ENCODE measurements around the gene WDR70.
A peak's percentile ranks its signal among the peaks of the same experiment; 100 is the strongest.
"Not testable (repeated sequence)": the region's sequence is repeated elsewhere in the genome, so short reads cannot be mapped to it uniquely, and the experiment has no call there.

Gene WDR70

DNA sequence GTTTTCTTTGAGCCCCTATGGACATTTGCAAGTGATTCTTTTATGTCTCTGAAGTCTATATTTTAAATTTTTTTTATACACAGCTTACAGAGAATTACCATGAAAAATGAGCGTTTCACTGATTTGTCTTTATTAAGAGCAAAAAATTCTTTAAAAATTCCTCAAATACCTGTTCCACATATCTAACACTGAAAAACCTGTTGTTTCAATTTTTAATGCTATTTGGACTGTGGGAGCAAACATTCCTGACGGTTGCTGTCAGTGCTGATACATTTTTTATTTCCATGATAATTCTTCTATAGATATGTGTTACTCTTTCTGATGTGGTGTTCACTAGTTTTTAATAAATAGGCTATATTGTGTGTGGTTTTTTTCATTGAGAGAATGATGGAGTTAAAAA lies 261.0 kb downstream of the WDR70 start:
- DNase-seq (ENCODE audit: low spot score), result no peak

DNA sequence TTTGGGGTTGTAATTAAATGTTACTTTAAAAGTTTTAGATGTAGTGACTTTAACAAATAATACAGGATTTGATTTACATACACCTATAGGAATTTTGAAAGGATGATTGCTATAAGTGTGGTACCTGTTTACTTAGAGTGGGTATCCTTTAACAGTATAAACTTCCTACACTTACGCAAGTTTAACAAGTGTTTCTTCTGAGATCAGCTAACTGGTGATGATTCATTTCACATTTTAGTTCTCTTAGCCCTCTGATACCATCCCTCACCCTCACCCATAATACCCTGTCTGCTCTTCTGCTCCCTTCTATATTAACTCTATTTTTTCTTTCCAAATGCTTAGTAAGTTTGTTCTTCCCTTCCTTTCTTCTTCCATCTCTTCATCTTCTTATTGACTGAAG lies 262.8 kb downstream of the WDR70 start:
- DNase-seq (ENCODE audit: low spot score), result no peak

DNA sequence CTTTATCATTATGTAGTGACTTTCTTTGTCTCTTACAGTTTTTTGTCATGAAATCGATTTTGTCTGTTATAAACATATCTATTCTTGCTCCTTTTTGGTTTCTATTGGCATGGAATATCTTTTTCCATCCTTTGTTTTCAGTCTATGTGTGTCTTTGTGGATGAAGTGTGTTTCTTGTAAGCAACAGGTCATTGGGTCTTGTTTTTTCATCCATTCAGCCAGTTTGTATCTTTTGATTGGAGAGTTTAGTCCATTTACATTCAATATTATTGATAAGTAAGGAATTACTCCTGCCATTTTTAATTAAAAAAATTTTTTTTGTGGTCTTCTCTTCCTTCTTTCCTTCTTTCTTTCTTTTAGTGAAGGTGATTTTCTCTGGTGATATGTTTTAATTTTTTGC lies 266.6 kb downstream of the WDR70 start:
- no peak for DNase-seq (ENCODE audit: low spot score)

DNA sequence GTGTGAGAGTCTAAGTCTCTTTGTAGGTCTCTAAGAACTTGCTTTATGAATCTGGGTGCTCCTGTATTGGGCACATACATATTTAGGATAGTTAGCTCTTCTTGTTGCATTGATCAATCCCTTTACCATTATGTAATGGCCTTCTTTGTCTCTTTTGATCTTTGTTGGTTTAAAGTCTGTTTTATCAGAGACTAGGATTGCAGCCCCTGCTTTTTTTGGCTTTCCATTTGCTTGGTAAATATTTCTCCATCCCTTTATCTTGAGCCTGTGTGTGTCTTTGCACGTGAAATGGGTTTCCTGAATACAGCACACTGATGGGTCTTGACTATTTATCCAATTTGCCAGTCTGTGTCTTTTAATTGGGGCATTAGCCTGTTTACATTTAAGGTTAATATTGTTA lies 275.4 kb downstream of the WDR70 start:
- not testable (repeated sequence) for DNase-seq (ENCODE audit: low spot score)

DNA sequence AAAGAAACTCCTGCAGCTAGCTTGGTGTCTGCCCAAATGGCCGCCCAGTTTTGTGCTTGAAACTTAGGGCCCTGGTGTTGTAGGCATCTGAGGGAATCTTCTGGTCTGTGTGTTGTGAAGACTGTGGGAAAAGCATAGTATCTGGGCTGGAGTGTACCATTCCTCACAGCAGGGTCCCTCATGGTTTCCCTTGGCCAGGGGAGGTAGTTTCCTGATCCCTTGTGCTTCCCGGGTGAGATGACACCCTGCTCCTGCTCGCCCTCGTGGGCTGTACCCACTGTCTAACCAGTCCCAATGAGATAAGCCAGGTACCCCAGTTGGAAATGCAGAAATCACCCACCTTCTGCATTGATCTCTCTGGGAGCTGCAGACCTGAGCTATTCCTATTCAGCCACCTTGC lies 277.9 kb downstream of the WDR70 start:
- DNase-seq (ENCODE audit: low spot score), result no peak

DNA sequence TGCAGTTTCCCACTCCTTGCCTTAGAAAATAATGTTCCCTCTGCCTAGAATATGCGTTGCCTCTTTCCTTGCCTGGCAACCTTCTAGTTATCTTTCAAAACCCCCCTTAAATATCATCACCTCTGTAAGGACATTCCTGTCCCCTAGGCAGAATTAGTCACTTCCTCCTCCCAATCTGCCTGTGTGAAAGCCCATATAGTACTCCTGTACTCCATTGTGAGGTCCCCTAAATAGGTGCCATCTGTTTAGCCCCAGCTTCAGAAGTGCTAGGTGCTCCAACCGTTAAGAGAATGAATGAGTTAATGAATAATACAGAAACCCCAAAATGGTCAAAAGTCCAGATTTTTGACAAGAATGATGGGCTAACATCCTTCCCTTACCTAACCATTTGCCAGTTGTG lies 279.3 kb downstream of the WDR70 start:
- DNase-seq (ENCODE audit: low spot score), result no peak

DNA sequence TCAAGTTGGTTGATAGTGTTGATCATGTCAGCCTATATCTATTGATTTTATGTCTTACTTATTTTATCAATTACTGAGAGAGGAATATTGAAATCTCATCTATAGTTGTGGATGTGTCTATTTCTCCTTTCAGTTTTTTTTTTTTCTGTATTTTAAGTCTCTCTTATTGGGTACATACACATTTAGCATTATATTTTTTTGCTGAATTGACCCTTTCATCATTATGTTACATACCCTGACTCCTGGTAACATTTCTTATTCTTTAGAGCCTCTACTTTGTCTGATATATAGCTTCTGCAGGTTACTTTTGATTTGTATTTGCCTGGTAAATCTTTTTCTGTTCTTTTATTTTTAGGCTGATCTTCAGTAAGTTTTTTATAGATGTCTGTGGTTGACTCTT lies 281.2 kb downstream of the WDR70 start:
- DNase-seq (ENCODE audit: low spot score), result no peak

DNA sequence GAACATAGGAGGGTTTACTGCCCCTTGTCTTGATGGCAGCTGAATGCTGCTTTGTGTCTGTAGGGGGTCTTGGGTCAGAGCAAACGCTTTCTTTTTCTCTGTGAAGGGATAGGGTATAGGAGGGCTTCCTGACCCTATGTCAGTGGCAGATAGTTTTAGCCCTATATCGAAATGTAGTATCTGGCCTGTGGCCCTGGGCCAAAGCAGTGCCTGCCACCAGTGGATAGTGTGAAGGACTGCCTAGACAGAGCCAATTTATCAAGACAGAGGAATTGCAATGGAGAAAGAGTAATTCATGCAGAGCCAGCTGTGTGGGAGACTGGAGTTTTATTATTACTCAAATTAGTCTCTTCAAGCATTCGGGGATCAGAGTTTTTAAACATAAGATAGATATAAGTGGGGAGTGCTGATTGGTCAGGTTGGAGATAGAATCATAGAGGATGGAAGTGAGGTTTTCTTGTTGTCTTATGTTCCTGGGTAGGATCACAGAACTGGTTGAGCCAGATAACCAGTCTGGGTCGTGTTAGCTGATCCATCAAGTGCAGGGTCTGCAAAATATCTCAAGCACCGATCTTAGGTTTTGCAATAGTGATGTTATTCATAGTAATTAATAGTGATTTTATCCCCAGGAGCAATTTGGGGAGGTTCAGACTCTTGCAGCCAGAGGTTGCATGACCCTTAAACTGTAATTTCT lies 282.3 kb downstream of the WDR70 start:
- DNase-seq (ENCODE audit: low spot score), result no peak

DNA sequence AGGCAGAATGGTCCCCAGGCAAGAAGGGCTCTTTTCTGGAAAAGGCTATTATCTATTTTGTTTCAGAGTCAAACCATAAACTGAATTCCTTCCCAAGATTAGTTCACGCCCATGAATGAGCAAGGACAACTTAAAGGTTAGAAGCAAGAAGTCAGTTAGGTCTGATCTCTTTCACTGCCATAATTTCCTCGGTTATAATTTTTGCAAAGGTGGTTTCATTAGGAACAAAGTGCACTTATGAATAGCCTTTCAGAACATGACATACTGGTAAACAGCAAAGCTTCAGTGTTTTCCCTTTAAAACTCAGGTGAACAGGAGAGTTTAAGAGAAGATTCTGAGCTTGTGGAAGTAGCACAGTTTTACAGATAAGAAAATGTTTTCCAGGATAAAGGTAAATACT lies 282.8 kb downstream of the WDR70 start:
- no peak for DNase-seq (ENCODE audit: low spot score)

DNA sequence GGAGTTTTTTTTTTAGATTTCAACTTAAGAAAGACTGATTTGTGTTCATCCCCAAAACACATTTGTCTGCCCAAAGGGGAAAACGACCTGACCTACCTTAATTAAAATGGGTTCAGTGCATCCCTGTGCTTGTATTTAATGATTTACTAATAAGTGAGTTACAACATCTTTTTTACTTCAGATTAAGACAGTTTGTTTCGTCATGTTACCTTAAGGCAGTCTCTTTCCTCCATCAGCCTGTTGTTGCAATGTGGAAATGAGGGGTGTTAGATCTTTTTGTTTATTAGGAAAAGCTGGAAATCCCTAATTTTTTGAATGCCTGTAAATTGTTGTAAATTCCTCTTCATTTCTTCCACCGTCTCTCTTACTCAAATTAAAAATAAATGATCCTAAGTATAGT lies 283.2 kb downstream of the WDR70 start:
- DNase-seq (ENCODE audit: low spot score), result no peak

DNA sequence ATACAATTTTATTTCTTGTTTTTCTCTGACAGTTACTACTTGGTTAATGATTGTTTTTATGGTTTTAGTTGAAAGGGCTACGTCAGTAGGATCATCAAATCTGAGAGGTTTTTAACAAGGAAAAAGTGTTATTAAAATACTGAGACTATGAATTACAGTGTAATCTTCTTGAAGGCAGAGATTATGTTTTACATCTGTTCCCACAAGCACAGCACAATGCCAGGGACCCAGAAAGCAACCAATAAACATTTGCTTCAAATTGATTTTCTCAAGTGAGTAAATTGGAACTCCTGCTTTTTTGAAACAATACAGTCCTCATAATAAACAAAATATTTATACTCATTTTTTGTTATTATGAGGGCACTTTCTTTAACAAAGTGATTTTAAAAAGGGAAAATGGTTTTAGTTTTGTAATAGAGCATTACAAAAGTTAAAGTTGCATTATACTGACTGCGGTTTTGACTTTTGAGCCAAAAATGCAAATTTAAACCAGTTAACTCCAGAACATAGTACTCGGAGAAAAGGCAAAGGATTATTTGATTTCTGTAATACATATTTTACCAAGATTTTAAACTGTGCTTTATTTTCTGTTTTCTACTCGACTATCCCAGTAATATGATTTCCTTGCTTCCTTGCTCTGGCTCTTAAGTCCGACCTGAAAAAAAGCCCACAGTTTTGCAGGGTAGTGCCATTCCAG lies 283.8 kb downstream of the WDR70 start:
- DNase-seq (ENCODE audit: low spot score), result no peak

DNA sequence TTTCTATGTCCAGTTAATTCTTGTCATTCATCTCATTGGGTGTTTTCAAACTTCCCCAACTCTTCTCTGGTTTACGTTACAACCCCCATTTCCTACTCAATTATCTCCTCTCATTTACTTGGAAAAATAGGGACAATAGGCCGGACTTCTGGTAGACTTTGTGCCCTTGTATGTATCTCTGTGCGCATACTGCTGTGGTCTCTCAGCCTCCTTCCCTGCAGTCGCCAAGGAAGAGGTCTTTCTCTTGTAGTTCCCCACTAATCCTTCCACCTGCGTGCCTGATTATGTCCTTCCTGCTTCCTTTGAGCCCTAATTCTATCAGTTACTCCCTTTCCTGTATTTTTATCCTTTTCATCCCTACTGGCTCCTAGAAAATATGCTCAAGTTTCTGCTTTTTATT lies 284.4 kb downstream of the WDR70 start:
- DNase-seq (ENCODE audit: low spot score), result no peak

DNA sequence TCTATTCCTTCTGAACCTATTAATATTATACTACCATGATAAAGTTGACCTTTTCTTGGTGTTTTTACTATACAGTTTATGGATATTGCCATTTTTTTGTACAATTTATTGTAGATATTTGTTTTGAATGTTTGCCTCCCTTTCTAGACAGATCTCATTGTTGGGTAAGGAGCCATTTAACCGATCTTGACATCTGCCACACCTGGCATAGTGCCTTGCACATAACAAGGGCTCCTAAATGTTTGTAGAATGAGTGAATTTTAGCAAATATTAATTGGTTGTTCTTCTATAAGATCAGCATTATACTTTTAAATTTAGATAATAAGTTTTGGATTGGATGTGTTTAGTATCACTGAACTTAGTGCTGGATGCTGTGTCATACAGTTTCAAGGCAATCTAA lies 285.4 kb downstream of the WDR70 start:
- DNase-seq (ENCODE audit: low spot score), result no peak

DNA sequence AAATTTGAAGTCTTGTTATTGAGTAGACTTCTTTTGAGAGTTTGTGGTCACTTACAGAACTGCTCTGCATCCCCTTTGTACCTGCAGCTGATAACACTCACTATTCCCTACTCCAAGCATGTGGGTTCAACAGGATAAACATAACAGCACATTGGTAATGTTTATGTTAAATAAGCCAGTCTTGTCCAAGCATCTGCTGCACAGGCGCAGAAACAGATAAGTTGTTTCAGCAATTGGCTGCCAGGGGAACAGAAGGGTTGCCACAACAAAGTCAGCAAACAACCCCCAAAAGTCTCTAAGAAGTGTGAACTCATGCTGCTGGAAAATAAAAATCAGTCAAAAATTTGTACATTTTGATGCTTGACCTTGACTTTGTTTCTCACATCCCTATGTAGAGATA lies 286.2 kb downstream of the WDR70 start:
- DNase-seq (ENCODE audit: low spot score), result no peak

DNA sequence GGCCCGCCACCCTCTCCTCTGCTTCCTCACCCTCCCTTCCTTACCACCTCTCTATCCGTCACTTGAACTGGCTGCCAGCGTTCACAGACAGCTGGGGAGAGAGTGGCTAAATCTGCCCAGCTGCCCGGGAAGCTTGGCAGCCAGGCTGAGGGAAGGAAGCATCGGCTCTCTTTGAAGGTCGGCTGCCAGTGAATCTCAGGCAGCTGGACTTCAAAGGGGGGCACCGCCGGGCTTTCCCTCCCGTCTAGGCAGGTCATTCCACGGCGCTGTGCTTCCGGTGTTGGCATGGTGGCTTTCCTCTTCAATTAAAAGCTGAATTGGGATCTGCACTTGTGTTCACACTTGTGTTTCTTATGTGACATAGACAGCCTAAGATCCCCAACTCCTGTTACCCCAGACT lies 286.8 kb downstream of the WDR70 start:
- peak; percentile 23 for DNase-seq (ENCODE audit: low spot score)

DNA sequence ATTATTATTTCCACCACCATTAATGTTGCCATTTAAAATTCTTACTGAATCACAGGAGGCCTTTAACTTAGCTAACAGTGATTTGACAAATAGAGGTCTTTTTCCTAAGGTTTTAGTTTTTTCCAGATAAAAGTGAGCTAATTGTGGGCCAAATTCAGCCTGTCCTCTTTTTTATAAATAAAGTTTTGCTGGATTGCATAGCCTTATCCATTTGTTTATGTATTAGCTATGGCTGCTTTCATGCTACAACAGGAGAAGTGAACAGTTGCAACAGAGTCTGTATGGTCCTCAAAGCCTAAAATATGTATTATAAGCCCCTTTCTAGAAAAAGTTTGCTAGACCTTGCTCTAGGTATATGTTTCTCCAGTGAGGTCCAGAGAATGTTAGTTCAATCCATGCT lies 288.3 kb downstream of the WDR70 start:
- DNase-seq (ENCODE audit: low spot score), result no peak

DNA sequence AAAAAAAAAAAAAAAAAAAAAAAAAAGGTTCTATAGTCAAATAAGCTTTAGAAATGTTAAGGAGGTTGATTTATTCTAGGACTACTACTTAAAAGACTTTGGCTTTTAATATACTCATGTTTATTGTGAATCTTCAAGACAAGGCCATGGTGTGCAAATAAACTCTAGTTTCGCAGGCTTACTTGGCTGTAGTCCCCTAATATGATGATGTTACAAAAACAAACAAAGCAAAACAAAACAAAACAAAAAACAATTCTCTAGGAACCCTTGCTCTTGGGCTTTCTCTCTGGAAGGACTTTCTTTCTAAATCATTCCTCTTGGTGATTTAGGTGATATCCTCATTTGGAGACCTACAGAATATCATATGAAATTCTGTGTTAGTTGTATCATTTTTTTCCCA lies 288.7 kb downstream of the WDR70 start:
- DNase-seq (ENCODE audit: low spot score), result no peak

DNA sequence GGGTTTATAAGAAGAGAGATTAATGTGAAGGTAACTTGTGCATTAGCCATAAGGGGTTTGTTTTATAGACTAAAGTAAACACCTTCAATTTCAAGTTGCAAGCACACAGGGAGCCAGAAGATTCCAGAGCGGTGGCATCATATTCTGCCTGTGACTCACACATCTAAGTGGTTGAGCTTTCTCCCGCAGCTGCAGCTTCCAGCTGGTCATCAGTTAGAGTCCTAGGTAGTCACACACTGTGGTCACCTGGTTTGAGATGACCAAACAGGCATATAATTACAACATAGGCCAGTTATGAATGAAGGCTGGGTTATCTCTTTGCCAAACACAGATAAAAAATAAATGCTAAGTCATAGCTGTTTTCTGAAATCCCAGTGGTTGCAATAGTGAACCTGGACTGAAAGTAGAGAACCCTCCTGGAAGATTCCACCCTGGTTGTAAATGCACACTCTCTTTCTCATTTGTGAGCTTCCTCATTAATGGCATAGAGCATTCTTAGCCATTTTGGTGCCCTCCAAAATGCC lies 289.5 kb downstream of the WDR70 start:
- no peak for DNase-seq (ENCODE audit: low spot score)

DNA sequence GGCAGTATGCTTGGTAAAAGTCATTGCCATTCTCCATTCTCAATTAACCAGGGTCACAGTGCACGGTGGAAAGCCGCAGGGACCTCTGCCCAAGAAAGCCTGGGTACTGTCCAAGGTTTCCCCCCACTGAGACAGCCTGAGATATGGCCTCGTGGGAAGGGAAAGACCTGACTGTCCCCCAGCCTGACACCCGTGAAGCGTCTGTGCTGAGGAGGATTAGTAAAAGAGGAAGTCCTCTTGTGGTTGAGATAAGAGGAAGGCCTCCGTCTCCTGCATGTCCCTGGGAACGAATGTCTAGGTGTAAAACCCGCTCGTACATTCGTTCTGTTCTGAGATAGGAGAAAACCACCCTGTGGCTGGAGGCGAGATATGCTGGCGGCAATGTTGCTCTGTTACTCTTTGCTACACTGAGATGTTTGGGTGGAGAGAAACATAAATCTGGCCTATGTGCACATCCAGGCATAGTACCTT lies 293.0 kb downstream of the WDR70 start:
- DNase-seq (ENCODE audit: low spot score), result not testable (repeated sequence)

DNA sequence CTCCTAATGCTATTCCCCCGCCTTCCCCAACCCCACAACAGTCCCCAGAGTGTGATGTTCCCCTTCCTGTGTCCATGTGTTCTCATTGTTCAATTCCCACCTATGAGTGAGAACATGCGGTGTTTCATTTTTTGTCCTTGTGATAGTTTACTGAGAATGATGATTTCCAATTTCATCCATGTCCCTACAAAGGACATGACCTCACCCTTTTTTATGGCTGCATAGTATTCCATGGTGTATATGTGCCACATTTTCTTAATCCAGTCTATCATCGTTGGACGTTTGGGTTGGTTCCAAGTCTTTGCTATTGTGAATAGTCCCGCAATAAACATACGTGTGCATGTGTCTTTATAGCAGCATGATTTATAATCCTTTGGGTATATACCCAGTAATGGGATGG lies 295.2 kb downstream of the WDR70 start:
- DNase-seq (ENCODE audit: low spot score), result not testable (repeated sequence)

DNA sequence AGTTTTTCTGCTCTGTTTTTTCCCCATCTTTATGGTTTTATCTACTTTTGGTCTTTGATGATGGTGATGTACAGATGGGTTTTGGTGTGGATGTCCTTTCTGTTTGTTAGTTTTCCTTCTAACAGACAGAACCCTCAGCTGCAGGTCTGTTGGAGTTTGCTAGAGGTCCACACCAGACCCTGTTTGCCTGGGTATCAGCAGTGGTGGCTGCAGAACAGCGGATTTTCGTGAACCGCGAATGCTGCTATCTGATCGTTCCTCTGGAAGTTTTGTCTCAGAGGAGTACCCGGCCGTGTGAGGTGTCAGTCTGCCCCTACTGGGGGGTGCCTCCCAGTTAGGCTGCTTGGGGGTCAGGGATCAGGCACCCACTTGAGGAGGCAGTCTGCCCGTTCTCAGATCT lies 300.2 kb downstream of the WDR70 start:
- not testable (repeated sequence) for DNase-seq (ENCODE audit: low spot score)

DNA sequence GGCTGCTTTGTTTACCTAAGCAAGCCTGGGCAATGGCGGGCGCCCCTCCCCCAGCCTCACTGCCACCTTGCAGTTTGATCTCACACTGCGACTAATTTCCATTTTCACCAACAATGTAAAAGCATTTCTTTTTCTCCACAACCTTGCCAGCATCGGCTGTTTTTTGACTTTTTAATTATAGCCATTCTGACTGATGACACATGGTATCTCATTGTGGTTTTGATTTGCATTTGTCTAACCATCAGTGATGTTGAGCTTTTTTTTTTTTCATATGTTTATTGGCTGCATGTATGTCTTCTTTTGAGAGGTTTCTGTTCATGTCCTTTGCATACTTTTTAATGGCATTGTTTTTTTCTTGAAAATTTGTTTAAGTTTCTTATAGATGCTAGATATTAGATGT lies 300.8 kb downstream of the WDR70 start:
- not testable (repeated sequence) for DNase-seq (ENCODE audit: low spot score)

DNA sequence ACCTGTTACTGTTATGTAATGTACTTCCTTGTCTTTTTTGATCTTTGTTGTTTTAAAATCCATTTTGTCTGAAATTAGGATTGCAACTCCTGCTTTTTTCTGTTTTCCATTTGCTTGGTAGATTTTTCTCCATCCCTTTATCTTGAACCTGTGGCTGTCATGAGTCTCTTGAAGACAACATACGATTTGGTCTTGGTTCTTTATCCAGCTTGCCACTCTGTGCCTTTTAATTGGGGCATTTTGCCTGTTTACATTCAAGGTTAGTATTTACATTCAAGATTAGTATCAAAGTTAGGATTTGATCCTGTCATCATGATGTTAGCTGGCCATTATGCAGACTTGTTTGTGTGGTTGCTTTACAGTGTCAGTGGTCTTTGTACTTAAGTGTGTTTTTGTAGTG lies 304.0 kb downstream of the WDR70 start:
- DNase-seq (ENCODE audit: low spot score), result no peak

DNA sequence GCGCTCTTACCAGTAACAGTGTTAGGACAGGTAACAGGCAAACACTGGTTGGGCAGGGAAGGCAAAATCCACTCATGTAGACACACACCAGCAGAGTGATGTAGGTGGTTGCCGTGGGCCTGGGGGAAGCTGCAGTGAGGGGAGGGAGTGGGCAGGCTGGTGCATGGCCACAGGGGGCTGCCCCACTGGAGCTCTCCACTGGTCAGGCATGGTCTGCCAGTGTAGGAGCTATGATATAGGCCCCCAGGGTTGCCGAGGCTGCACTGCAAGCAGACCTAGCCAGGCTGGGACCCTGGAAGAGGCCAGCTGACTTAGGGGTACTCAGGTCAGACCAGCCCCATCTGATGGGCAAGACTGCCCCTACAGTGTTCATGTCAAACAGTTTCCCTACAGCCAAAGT lies 306.1 kb downstream of the WDR70 start:
- no peak for DNase-seq (ENCODE audit: low spot score)

Measured in putamen (tissue), 1 donor.